HEK293 (cell line): ENCODE measurements around the gene PRG3.

Experiments
- CTCF ChIA-PET: fragments of 350-600 bp; formaldehyde crosslinking; extraction: SDS; loops from one replicate; lab custom pipeline; 2021; ENCODE audit warnings: antibody characterized with exemption; lab: Yijun Ruan, JAX
- POLR2A ChIA-PET: fragments of 300-600 bp; formaldehyde crosslinking; extraction: SDS; loops from one replicate; lab custom pipeline; 2020; ENCODE audit warnings: antibody characterized with exemption, inconsistent platforms; lab: Yijun Ruan, JAX
- H3K27ac ChIP-seq: fragments of 200-500 bp; sonication (Bioruptor generic); 2 replicates; pipeline ENCODE4 v1.5.1; 2014; ENCODE audit warnings: low read depth, low read length, control low read depth, inconsistent platforms; ENCODE audit errors: extremely low read depth
- H3K36me3 ChIP-seq, 2 experiments: fragments of 200-500 bp in 1 of 2; sonication (Bioruptor generic) in 1 of 2; 1 replicate in 1 of 2; 2 replicates in 1 of 2; pipeline ENCODE4 v1.5.1; 2014 to 2017; ENCODE audit warnings: inconsistent platforms in 2 of 2, low read length in 2 of 2; ENCODE audit not compliant: control insufficient read depth in 2 of 2, insufficient read depth in 1 of 2
- H3K4me1 ChIP-seq: fragments of 200-500 bp; sonication (Bioruptor generic); 2 replicates; pipeline ENCODE4 v1.5.1; 2014; ENCODE audit warnings: mild to moderate bottlenecking, low read length, inconsistent platforms; ENCODE audit not compliant: control insufficient read depth, insufficient read depth
- H3K4me3 ChIP-seq: 2 replicates; pipeline ENCODE4 v1.5.1; 2011; ENCODE audit warnings: low read depth, mild to moderate bottlenecking, control low read depth, low read length, moderate library complexity
- H3K9me3 ChIP-seq: fragments of 200-500 bp; sonication (Bioruptor generic); 2 replicates; pipeline ENCODE4 v1.5.1; 2014; ENCODE audit warnings: low read depth, low read length, inconsistent platforms; ENCODE audit not compliant: control insufficient read depth, insufficient read depth
- GLIS1 ChIP-seq: fragments of 450-650 bp; formaldehyde crosslinking; IDR thresholded peaks from 2 replicates; pipeline ENCODE4 v1.5.1; 2016; ENCODE audit warnings: missing biosample characterization, missing genetic modification characterization
- MEIS1 ChIP-seq: sonication (generic); formaldehyde crosslinking; IDR thresholded peaks from 2 replicates; pipeline ENCODE4 v1.8.1; 2022; ENCODE audit warnings: missing genetic modification reagents, mild to moderate bottlenecking, borderline replicate concordance
- MYNN ChIP-seq: fragments of 450-650 bp; formaldehyde crosslinking; IDR thresholded peaks from 2 replicates; pipeline ENCODE4 v1.5.1; 2016; ENCODE audit warnings: missing biosample characterization, missing genetic modification characterization, borderline replicate concordance
- MZF1 ChIP-seq: fragments of 450-650 bp; formaldehyde crosslinking; IDR thresholded peaks from 2 replicates; pipeline ENCODE4 v1.5.1; 2017; ENCODE audit warnings: missing biosample characterization, missing genetic modification characterization, borderline replicate concordance
- SCRT2 ChIP-seq: fragments of 450-650 bp; formaldehyde crosslinking; IDR thresholded peaks from 2 replicates; pipeline ENCODE4 v1.5.1; 2016; ENCODE audit warnings: missing biosample characterization, missing genetic modification characterization
- YY1 ChIP-seq: fragments of 450-650 bp; formaldehyde crosslinking; IDR thresholded peaks from 2 replicates; pipeline ENCODE4 v1.5.1; 2018; ENCODE audit warnings: missing biosample characterization, missing genetic modification characterization
- ZIC2 ChIP-seq: fragments of 450-650 bp; formaldehyde crosslinking; IDR thresholded peaks from 2 replicates; pipeline ENCODE4 v1.5.1; 2016; ENCODE audit warnings: missing biosample characterization, missing genetic modification characterization
- ZNF140 ChIP-seq: fragments of 450-650 bp; formaldehyde crosslinking; IDR thresholded peaks from 2 replicates; pipeline ENCODE4 v1.5.1; 2016; ENCODE audit warnings: missing biosample characterization, missing genetic modification characterization
- ZNF311 ChIP-seq: fragments of 450-650 bp; formaldehyde crosslinking; IDR thresholded peaks from 2 replicates; pipeline ENCODE4 v1.5.1; 2017; ENCODE audit warnings: missing biosample characterization, missing genetic modification characterization, borderline replicate concordance
- ZNF391 ChIP-seq: fragments of 450-650 bp; formaldehyde crosslinking; IDR thresholded peaks from 2 replicates; pipeline ENCODE4 v1.5.1; 2016; ENCODE audit warnings: low read depth, missing biosample characterization, missing genetic modification characterization, borderline replicate concordance
- ZNF404 ChIP-seq: fragments of 450-650 bp; formaldehyde crosslinking; IDR thresholded peaks from 2 replicates; pipeline ENCODE4 v1.5.1; 2017; ENCODE audit warnings: missing biosample characterization, missing genetic modification characterization
- ZNF423 ChIP-seq: fragments of 450-650 bp; formaldehyde crosslinking; IDR thresholded peaks from 2 replicates; pipeline ENCODE4 v1.5.1; 2016; ENCODE audit warnings: missing biosample characterization, missing genetic modification characterization
- ZNF521 ChIP-seq: fragments of 450-650 bp; formaldehyde crosslinking; IDR thresholded peaks from 2 replicates; pipeline ENCODE4 v1.5.1; 2017; ENCODE audit warnings: missing biosample characterization, mild to moderate bottlenecking, missing genetic modification characterization
- ZNF555 ChIP-seq: fragments of 450-650 bp; formaldehyde crosslinking; conservative IDR thresholded peaks from 2 replicates; pipeline ENCODE4 v1.5.1; 2017; ENCODE audit warnings: missing biosample characterization, mild to moderate bottlenecking, missing genetic modification characterization, inconsistent platforms
- TF ChIP-seq, protein P1 (sequence below): fragments of 450-650 bp; formaldehyde crosslinking; IDR thresholded peaks from 2 replicates; pipeline ENCODE4 v1.5.1; 2016; ENCODE audit warnings: missing biosample characterization, missing genetic modification characterization
- TF ChIP-seq, protein P2 (sequence below): fragments of 450-650 bp; formaldehyde crosslinking; IDR thresholded peaks from 2 replicates; pipeline ENCODE4 v1.5.1; 2016; ENCODE audit warnings: missing biosample characterization, missing genetic modification characterization
- TF ChIP-seq, protein P3 (sequence below): fragments of 450-650 bp; formaldehyde crosslinking; IDR thresholded peaks from 2 replicates; pipeline ENCODE4 v1.5.1; 2016; ENCODE audit warnings: missing biosample characterization, missing genetic modification characterization, borderline replicate concordance
- TF ChIP-seq, protein P4 (sequence below): fragments of 450-650 bp; formaldehyde crosslinking; IDR thresholded peaks from 2 replicates; pipeline ENCODE4 v1.5.1; 2016; ENCODE audit warnings: missing biosample characterization, missing genetic modification characterization

PRG3 gene

DNA sequence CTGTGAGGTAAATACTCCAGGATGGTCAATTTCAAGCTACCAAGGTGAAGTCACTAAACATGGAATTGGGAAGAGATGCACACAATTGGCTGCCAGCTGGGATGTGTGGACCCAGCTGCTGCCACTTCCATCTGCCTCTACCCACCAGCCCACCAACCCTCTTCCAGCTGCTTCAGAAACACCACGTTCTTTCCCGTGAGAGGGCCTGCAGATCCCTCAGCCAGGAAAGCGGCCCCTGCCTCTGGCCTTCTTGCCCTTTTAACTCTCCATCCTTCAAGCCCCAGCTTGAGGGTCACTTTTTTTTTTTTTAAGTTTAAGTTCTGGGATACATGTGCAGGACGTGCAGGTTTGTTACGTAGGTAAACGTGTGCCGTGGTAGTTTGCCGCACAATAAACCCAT lies 20.0 kb downstream of the PRG3 start (continued):
- TF ChIP-seq ZNF140 (tag by site-specific recombination): no peak

DNA sequence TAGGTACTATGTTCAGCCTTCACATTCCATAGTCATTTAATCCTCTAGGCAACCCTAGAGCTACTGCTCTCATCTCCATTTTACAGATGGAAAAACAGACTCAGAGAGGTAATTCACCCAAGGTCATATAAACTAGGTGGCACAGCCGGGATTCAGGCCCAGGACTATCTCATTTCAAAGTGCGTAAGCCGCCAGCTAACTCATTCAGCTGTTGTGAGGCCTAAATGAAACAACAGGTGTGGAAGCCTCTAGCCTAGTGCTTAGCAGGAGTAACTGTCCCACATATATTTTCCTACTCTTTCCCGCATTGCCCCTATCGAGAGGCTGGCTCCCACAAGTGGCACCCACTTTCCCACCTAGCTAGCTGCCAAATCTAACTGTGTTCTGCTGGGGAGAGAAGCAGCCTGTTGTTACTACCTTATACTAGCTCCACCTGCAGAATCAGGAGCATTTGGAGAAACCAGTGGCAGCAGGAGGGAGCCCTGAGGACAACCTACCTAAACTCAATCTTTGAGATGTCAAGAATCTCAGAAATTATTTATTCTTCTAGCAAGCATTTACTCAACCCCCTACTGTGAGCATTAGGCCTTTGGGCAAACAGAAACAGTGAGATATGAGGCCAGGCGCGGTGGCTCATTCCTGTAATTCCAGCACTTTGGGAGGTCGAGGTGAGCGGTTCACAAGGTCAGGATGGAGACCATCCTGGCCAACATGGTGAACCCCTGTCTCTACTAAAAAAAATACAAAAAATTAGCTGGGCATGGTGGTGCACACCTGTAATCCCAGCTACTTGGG lies 20.9 kb downstream of the PRG3 start:
- Histone ChIP-seq H3K4me1 (no peaks in the 10 kb centered on the region), H3K4me3 (no peak overlapping the region), H3K27ac (no peak overlapping the region), H3K36me3 (no peaks in the 10 kb centered on the region), H3K9me3 (no peaks in the 10 kb centered on the region)
- POLR2A ChIA-PET: interaction anchor here (0.5 to 0.9 kb wide), 2 partner anchors 24 to 317 kb away, joined by 4 to 6 read pairs; partner anchors contain the start of gene SSRP1
- TF ChIP-seq GLIS1: peak; percentile 77
- TF ChIP-seq, protein P1, sequence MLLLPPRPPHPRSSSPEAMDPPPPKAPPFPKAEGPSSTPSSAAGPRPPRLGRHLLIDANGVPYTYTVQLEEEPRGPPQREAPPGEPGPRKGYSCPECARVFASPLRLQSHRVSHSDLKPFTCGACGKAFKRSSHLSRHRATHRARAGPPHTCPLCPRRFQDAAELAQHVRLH (tag by site-specific recombination): no peak
- TF ChIP-seq MEIS1 (CRISPR knock-in tag): 0 out of 2 replicates have a peak, but pooled peaks have one; percentile 22
- peak; percentile 68 for TF ChIP-seq SCRT2 (tag by site-specific recombination)
- TF ChIP-seq, protein P2, sequence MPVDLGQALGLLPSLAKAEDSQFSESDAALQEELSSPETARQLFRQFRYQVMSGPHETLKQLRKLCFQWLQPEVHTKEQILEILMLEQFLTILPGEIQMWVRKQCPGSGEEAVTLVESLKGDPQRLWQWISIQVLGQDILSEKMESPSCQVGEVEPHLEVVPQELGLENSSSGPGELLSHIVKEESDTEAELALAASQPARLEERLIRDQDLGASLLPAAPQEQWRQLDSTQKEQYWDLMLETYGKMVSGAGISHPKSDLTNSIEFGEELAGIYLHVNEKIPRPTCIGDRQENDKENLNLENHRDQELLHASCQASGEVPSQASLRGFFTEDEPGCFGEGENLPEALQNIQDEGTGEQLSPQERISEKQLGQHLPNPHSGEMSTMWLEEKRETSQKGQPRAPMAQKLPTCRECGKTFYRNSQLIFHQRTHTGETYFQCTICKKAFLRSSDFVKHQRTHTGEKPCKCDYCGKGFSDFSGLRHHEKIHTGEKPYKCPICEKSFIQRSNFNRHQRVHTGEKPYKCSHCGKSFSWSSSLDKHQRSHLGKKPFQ (tag by site-specific recombination): no peak
- no peak for TF ChIP-seq ZNF404
- TF ChIP-seq ZNF391 (tag by site-specific recombination): no peak
- TF ChIP-seq ZIC2: peak; percentile 46
- no peak for TF ChIP-seq ZNF555 (tag by site-specific recombination)
- CTCF ChIA-PET: interaction anchor here (0.6 to 3.1 kb wide), 7 partner anchors 8 to 166 kb away, joined by 3 to 10 read pairs (median 3); no protein-coding TSS in a partner anchor

DNA sequence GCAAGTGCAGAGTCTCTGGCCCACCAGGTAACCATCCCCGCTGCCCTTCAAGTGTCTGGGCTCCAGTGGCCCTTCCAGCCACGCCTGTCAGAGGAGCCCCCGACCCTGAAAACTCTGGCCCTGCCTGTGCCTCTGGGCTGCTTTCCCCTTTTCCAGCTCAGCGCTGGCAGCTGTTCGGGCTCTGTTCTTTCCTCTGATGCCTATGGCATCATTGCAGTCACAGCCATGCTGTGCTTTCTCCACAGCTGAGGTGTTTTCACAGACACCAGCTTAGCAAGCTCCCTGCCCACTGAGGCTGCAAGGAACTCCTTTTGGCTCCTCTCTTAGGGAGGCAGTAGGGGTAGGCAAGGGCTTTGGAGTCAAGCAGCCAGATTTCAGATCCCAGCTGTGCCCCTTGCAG lies 21.6 kb downstream of the PRG3 start:
- ChIA-PET CTCF (interaction anchor here (1.0 to 3.1 kb wide), 3 partner anchors 9 to 99 kb away, joined by 3 to 10 read pairs (median 8); no protein-coding TSS in a partner anchor), POLR2A (interaction anchor here (0.5 to 0.9 kb wide), 2 partner anchors 24 to 31 kb away, joined by 3 to 4 read pairs; partner anchors contain the start of gene SSRP1)
- Histone ChIP-seq H3K4me3 (no peak overlapping the region), H3K9me3 (no peaks in the 10 kb centered on the region), H3K27ac (no peak overlapping the region)
- TF ChIP-seq YY1 (tag by site-specific recombination) (no peak), ZNF521 (tag by site-specific recombination) (no peak), ZNF311 (no peak), MZF1 (tag by site-specific recombination) (no peak), ZNF423 (tag by site-specific recombination) (no peak), MYNN (tag by site-specific recombination) (no peak)
- TF ChIP-seq, protein P3, sequence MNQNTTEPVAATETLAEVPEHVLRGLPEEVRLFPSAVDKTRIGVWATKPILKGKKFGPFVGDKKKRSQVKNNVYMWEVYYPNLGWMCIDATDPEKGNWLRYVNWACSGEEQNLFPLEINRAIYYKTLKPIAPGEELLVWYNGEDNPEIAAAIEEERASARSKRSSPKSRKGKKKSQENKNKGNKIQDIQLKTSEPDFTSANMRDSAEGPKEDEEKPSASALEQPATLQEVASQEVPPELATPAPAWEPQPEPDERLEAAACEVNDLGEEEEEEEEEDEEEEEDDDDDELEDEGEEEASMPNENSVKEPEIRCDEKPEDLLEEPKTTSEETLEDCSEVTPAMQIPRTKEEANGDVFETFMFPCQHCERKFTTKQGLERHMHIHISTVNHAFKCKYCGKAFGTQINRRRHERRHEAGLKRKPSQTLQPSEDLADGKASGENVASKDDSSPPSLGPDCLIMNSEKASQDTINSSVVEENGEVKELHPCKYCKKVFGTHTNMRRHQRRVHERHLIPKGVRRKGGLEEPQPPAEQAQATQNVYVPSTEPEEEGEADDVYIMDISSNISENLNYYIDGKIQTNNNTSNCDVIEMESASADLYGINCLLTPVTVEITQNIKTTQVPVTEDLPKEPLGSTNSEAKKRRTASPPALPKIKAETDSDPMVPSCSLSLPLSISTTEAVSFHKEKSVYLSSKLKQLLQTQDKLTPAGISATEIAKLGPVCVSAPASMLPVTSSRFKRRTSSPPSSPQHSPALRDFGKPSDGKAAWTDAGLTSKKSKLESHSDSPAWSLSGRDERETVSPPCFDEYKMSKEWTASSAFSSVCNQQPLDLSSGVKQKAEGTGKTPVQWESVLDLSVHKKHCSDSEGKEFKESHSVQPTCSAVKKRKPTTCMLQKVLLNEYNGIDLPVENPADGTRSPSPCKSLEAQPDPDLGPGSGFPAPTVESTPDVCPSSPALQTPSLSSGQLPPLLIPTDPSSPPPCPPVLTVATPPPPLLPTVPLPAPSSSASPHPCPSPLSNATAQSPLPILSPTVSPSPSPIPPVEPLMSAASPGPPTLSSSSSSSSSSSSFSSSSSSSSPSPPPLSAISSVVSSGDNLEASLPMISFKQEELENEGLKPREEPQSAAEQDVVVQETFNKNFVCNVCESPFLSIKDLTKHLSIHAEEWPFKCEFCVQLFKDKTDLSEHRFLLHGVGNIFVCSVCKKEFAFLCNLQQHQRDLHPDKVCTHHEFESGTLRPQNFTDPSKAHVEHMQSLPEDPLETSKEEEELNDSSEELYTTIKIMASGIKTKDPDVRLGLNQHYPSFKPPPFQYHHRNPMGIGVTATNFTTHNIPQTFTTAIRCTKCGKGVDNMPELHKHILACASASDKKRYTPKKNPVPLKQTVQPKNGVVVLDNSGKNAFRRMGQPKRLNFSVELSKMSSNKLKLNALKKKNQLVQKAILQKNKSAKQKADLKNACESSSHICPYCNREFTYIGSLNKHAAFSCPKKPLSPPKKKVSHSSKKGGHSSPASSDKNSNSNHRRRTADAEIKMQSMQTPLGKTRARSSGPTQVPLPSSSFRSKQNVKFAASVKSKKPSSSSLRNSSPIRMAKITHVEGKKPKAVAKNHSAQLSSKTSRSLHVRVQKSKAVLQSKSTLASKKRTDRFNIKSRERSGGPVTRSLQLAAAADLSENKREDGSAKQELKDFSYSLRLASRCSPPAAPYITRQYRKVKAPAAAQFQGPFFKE (tag by site-specific recombination): no peak
- TF ChIP-seq, protein P4, sequence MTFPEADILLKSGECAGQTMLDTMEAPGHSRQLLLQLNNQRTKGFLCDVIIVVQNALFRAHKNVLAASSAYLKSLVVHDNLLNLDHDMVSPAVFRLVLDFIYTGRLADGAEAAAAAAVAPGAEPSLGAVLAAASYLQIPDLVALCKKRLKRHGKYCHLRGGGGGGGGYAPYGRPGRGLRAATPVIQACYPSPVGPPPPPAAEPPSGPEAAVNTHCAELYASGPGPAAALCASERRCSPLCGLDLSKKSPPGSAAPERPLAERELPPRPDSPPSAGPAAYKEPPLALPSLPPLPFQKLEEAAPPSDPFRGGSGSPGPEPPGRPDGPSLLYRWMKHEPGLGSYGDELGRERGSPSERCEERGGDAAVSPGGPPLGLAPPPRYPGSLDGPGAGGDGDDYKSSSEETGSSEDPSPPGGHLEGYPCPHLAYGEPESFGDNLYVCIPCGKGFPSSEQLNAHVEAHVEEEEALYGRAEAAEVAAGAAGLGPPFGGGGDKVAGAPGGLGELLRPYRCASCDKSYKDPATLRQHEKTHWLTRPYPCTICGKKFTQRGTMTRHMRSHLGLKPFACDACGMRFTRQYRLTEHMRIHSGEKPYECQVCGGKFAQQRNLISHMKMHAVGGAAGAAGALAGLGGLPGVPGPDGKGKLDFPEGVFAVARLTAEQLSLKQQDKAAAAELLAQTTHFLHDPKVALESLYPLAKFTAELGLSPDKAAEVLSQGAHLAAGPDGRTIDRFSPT (tag by site-specific recombination): no peak
- TF ChIP-seq, all 188 proteins: peak for 0
- Histone ChIP-seq H3K36me3 (no peaks in the 10 kb centered on the region), H3K4me1 (no peaks in the 10 kb centered on the region)
